PC-3 (cell line): ENCODE results near the gene ASF1B.

Experiments
- CTCF ChIP-seq: fragments of 300-600 bp; sonication (generic); conservative IDR thresholded peaks from 2 replicates; pipeline ENCODE4 v1.5.1; 2017; ENCODE audit warnings: antibody characterized with exemption, low read depth, mild to moderate bottlenecking, low read length
- EZH2 ChIP-seq: fragments of 300-600 bp; sonication (generic); IDR thresholded peaks from one replicate; pipeline ENCODE4 v1.6.1; 2017; ENCODE audit warnings: antibody characterized with exemption, mild to moderate bottlenecking, low read length; ENCODE audit not compliant: unreplicated experiment
- EZH2phosphoT487 ChIP-seq: fragments of 300-600 bp; sonication (generic); IDR thresholded peaks from 2 replicates; pipeline ENCODE4 v1.6.1; 2018; ENCODE audit warnings: mild to moderate bottlenecking, antibody characterized with exemption, low read length, borderline replicate concordance

- TF ChIP-seq CTCF (no peak), EZH2phosphoT487 (no peak), EZH2 (no peak)
Measured at GRCh38 chr19:14116525-14116917, 19.9 kb downstream of the ASF1B start.
